HG03039 (cell line): ENCODE results near the gene RHEX.

Source experiments
- ATAC-seq: cut with Tn5 transposase; IDR thresholded peaks from one replicate; pipeline ENCODE4 v1.9.1; 2021; ENCODE audit warnings: mild to moderate bottlenecking, moderate library complexity; ENCODE audit not compliant: unreplicated experiment

RHEX gene

DNA sequence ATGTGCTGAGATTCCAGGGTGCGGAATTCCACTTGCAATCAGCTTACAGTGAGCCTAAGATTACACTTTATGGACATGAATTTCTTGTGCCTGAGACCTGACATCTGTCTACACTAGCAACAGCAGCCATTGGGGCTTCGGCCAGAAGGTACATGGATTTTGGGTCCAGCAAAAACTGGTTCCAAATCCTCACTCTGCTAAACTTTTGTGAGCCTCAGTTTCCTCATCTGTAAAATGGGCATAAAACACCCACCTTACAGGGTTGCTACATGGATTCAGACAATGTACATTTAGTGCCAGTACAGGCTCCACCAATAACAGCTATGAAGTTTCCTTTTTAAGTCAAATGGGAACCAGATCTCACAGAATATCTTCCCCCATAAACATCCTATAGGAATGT is 30.8 kb downstream of the RHEX start:
- no peak for ATAC-seq

- ATAC-seq, result no peak
These were observed 34.1 kb downstream of the RHEX start for GRCh38 chr1:206087091-206087490.

DNA sequence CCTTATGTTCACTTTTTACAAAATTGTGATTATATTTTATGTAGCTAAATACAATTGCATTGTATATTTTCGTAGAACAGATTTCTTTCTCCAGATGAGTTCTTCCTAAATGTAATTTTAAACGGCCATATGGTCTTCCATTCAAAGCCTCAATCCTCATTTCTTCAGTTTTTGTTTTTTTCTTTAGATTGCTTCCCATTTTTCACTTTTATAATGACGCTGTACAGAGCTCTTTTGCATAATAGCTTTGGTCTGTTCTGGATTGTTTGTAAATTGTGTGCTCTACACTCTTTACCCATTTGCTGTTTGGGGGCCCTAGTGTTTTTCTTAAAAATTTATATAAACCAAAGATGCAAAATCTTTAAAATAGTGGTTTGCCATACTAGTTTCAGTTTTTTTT is 36.4 kb downstream of the RHEX start:
- ATAC-seq, result no peak

GRCh38 chr1:206094024-206094423 is 41.1 kb downstream of the RHEX start:
- no peak for ATAC-seq

DNA sequence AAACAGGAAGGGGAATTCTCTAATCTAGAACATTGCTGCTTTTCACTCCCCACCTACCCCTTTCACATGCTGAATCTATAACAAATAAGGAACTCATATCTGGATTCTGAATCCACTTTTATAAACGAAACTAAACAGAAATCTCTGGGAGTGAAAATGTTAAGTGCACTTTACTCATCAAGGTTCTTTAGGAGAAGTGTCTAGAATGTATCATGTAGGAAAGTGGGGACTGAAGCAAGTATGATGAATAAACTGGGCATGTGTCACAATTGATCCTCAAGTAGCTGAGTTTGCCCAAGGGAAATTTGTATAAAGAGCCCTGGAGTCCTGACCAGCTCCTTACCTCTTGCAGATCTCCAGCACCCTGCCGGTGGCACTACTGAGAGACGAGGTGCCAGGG is 44.4 kb downstream of the RHEX start:
- ATAC-seq, result no peak

GRCh38 chr1:206098242-206098919 is 45.4 kb downstream of the RHEX start:
- ATAC-seq, result no peak

DNA sequence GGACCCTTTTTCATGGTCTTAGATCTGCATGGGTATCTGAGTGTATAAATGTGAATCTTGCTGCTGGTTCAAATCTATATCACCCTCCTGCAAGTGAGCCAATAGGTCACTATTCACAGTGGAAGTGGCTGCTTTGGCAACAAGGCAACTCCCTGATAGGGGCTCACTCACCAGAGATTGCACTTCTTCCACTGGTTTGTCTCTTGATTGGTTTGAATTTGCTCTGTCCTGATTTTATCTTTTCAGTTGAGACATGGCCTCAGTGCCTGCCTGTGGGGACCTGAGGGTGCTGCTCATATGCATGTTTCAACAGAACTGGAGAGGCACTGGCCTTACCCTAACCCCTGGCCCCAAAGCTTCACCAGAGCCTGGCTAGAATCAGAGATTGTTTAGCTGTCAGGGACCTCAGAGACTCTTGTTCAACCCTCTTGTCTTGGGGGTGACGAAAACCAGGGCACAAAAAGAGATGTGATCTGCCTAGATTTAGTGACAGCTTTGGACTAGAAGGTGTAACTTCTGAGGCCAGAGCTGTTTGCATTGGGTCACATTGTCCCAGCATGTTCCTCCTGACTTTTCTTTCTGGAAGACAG is 47.3 kb downstream of the RHEX start:
- ATAC-seq, result no peak

DNA sequence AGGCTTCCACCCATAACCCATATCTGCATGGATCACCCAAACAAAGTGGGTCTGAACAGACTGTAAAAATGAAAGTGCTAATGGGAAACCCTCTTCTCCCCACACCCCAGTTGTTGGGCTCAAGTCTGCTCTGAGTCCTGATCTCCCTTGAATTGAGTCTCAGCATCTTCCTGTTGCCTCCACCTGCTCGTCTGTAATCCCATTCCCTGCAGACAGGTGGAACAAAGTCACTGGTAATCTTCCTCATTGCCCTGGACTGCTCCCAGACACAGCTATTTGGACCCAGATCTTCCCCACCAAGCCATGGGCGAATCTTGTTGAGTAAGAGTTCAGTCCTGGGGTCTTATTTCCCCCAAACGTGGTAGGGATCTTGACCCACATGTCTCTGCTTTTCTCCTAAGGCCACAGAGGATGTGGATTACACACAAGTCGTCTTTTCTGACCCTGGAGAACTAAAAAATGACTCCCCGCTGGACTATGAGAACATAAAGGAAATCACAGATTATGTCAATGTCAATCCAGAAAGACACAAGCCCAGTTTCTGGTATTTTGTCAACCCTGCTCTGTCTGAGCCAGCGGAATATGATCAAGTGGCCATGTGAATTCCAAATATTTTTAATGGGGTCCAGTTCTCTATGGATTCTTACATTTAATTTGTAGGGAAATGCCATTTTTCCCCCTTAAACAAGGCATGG is 48.5 kb downstream of the RHEX start:
- no peak for ATAC-seq

GRCh38 chr1:206102292-206102936 is 49.4 kb downstream of the RHEX start:
- no peak for ATAC-seq

- no peak for ATAC-seq
These were observed 51.0 kb downstream of the RHEX start for GRCh38 chr1:206103979-206104378.

GRCh38 chr1:206105464-206105995 is 52.6 kb downstream of the RHEX start:
- no peak for ATAC-seq

GRCh38 chr1:206106328-206107167 is 53.6 kb downstream of the RHEX start:
- ATAC-seq, result no peak

DNA sequence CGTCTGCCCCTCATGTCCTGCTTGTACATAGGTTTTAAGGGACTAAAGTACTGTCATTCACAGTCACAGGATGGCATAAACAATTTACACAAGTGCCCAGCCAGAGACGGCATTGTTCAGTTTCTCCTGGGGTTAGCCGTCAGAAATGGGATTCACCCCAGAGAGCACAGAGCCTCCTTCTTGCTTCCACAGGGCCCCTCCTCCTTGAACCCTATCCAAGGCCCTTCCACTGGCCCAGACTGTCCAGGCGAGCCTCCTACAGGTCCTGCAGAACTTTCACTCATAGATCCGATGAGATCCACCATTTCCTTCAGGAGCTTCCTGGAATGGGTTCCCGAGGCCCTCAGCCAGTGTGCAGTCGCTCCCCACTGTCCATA is 54.2 kb downstream of the RHEX start:
- no peak for ATAC-seq

DNA sequence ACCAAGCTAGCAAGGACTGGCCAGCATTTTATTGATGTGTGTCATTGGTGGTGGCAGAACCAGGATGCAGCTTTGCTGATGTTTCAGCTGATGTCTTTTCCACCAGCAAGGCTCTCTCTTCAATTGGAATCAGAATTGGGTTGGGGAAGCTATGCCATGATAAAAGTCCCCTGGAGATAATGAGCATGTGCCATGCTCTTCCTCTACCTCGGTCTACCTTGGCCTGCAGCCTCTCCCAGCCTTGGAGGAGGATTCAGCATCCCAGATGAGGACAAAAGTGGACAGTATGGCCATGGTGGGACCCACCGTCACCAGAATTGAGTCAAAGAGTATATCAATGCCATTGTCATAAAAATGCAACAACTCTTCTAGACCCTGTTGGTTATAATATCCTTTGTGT is 55.7 kb downstream of the RHEX start:
- ATAC-seq, result no peak

GRCh38 chr1:206109718-206110117 is 56.7 kb downstream of the RHEX start:
- no peak for ATAC-seq

DNA sequence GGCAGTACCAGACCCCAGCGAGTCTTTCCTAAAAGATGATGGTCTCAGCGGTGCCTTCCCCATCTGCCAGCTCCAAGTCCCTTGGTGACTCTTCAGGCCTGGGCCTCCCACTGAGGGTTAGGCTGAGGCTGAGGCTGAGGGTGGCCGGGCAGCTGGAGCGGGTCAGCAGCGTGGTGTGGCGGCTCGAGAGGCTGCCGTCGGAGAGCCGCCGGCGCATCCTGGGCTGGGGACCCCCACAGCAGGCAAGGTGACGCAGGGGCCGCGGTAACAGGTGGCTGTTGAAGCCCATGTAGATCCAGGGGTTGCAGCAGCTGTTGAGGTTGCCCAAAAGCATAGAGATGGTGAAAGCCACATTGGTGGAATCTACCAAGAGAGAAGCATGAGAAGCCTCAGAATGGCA is 57.2 kb downstream of the RHEX start:
- ATAC-seq, result no peak

GRCh38 chr1:206110820-206111219 is 57.8 kb downstream of the RHEX start:
- ATAC-seq, result no peak

- ATAC-seq, result no peak
These were observed 58.4 kb downstream of the RHEX start for GRCh38 chr1:206111271-206111927.

- no peak for ATAC-seq
These were observed 59.8 kb downstream of the RHEX start for GRCh38 chr1:206112600-206113301.
